Omental fat pad (tissue), 4 donors: ENCODE results near the gene SMAD5. TPM values are rescaled to one million over a fixed set of nuclear protein-coding genes. Genes with fewer than 3 reads are reported as not detected.

ENCODE experiments used
- ATAC-seq: fragments of 150-250 bp; one replicate; pipeline ENCODE4 v1.9.1; 2016; ENCODE audit warnings: mild to moderate bottlenecking, moderate library complexity; ENCODE audit not compliant: low FRiP score
- DNase-seq: peaks from one replicate; pipeline ENCODE4 v3.0.0-alpha.2; 2019; ENCODE audit warnings: low spot score
- total RNA-seq, 4 donors: library from RNA; depleted of rRNA; stranded (reverse); fragments of >200 nt; gene quantifications; one replicate each; pipeline ENCODE4 v1.1.0, GENCODE V29; 2016
- TF ChIP-seq, protein P1 (sequence below), 3 donors: fragments of 450-650 bp; IDR thresholded peaks; one replicate each; pipeline ENCODE4 v1.5.1; 2016 to 2017; ENCODE audit warnings: antibody characterized with exemption in 3 of 3, mild to moderate bottlenecking in 3 of 3, moderate library complexity in 2 of 3

SMAD5 gene
- total RNA-seq, 4 donors from 2014 or later = 36.9 to 64.9 (median 43.1) TPM

DNA sequence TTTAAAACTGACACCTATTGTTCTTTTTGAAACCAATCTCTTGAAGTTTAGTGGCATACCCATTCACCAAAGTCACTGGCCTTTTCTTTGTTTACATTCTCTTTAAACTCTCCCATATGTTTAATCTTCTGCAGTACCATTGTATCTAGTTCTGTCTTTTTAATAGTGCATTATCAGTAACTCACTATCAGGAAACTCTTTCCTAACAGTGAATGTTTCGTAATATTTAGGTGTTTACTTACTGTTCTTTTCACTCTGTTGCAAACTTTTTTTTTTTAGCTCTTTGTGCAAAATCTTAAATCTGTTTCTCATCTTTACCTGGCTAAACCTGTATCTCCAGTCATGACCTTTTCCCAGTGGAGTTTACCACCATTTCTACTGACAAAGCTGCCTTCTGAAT, 17.2 kb downstream of the SMAD5 start:
- no peak for DNase-seq
- TF ChIP-seq, protein P1, sequence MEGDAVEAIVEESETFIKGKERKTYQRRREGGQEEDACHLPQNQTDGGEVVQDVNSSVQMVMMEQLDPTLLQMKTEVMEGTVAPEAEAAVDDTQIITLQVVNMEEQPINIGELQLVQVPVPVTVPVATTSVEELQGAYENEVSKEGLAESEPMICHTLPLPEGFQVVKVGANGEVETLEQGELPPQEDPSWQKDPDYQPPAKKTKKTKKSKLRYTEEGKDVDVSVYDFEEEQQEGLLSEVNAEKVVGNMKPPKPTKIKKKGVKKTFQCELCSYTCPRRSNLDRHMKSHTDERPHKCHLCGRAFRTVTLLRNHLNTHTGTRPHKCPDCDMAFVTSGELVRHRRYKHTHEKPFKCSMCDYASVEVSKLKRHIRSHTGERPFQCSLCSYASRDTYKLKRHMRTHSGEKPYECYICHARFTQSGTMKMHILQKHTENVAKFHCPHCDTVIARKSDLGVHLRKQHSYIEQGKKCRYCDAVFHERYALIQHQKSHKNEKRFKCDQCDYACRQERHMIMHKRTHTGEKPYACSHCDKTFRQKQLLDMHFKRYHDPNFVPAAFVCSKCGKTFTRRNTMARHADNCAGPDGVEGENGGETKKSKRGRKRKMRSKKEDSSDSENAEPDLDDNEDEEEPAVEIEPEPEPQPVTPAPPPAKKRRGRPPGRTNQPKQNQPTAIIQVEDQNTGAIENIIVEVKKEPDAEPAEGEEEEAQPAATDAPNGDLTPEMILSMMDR (IDR thresholded peaks at IDR 0.05) = no peak
- ATAC-seq = no peak

DNA sequence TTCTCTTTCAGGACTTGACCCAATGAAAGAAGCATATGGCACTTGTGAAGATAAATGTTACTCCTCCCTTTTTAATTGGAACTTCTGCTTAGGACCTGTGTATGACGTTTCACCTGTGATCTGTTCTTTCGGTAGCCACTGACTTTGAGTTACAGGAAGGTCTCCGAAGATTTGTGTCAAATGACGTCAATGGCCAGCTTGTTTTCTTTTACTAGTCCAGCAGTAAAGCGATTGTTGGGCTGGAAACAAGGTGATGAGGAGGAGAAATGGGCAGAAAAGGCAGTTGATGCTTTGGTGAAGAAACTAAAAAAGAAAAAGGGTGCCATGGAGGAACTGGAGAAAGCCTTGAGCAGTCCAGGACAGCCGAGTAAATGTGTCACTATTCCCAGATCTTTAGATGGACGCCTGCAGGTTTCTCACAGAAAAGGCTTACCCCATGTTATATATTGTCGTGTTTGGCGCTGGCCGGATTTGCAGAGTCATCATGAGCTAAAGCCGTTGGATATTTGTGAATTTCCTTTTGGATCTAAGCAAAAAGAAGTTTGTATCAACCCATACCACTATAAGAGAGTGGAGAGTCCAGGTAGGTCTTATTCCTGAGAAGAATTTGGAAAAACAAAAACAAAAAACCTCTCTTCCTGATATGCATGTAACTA, 21.1 kb downstream of the SMAD5 start:
- TF ChIP-seq, protein P1 (IDR thresholded peaks at IDR 0.05) = no peak
- ATAC-seq (no peak), DNase-seq (no peak)

DNA sequence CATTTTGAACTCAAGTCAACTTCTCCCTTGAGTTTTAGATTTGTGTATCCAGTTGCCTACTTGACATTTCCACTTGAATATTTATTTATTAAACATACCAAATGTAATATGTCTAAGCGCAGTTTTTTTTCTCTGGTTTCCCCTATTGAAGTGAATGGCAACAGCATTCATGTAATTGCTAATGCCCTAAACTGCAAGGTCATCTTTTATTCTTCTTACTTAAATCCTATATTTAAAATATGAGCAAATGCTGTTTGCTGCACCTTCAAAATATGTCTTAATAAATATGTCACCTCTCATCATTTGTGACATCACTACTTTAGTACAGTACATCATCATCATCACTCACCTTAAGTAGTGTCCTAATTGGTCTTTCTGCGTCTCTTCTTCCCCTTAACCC, 22.4 kb downstream of the SMAD5 start:
- ATAC-seq (no peak), DNase-seq (no peak)
- TF ChIP-seq, protein P1 (IDR thresholded peaks at IDR 0.05) = no peak

DNA sequence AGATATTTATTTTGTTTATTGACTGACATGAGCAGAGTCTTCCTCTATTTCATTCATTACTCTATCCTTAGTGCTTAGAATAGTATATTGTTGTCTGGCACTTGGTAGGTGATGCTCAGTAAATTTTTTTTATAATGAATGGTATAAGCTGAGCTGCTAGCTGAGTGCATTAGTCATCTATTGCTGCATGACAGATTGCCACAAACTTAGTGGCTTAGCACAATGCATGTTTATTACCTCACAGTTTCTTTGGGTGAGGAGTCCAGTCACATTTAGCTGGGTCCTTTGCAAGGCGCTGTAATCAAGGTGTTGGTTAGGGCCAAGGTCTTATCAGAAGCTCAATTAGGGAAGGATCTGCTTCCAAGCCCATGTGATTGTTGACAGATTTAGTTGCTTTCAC, 23.1 kb downstream of the SMAD5 start:
- TF ChIP-seq, protein P1 (IDR thresholded peaks at IDR 0.05) = no peak

DNA sequence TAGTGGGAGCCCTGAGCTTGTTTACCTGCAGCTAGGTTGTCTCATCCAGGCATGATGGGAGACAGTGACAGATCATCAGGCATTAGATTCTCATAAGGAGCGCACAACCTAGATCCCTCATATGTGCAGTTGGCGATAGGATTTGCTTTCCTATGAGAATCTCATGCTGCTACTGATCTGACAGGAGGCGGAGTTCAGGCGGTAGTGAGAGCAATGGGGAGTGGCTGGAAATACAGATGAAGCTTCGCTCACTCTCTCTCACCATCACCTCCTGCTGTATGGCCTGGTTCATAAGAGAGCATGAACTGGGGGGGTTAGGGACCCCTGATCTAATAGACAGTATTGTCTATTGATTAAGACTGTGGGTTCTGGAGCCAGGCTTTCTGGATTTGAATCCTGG, 24.9 kb downstream of the SMAD5 start:
- ATAC-seq (no peak), DNase-seq (no peak)
- TF ChIP-seq, protein P1 (IDR thresholded peaks at IDR 0.05) = no peak

More for the DNA sequence above, 23.1 kb downstream of the SMAD5 start:
- DNase-seq = no peak
- no peak for ATAC-seq

DNA sequence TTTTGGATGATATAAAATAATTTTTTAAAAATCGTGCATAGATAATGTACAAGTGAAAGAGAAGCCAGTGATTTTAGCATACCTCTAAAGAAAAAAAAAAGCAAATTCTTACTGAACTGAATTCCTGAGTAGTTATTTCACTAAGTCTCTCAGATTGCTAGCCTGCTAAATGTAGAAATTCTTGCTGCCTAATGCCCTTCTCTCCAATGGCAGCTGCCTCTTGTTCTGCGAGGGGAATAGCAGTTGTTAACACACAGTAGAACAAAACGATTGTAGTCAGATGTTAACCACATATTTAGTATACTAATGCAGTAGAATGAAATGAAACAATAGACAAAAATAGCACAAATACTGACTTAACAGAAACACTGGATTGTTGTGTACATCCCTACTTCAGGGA, 26.8 kb downstream of the SMAD5 start:
- DNase-seq = no peak
- ATAC-seq = no peak
- TF ChIP-seq, protein P1 (IDR thresholded peaks at IDR 0.05) = no peak

DNA sequence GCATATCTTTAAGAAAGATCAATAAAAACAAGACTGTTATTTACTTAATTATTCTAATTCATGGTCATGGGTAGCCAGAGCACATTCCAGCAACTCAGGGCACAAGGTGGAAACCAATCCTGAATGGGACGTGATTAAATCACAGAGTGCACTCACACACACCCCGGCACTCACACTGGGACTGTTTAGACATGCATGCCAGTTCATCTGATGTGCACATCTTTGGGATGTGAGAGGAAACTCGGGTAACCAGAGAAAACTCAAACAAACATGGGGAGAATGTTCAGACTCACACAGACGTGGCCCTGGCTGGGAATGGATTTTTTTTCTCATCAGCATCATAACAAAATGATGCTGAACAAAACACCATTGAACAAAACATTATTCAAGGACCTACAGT, 29.4 kb downstream of the SMAD5 start:
- DNase-seq (no peak), ATAC-seq (no peak)
- TF ChIP-seq, protein P1 (IDR thresholded peaks at IDR 0.05) = no peak
